HepG2 (cell line): ENCODE data around the gene NGEF.

ENCODE experiments used
- TF ChIP-seq, protein P1 (sequence below), 2 experiments: IDR thresholded peaks; 2 replicates each; pipeline ENCODE4 v1.6.1; 2011 to 2012; ENCODE audit warnings: low read length in 2 of 2, borderline replicate concordance in 1 of 2, low read depth in 1 of 2, mild to moderate bottlenecking in 1 of 2, moderate library complexity in 1 of 2
- TF ChIP-seq, protein P2 (sequence below): sonication (generic); formaldehyde crosslinking; IDR thresholded peaks from 2 replicates; pipeline ENCODE4 v1.4.0; 2020; ENCODE audit warnings: missing genetic modification reagents

DNA sequence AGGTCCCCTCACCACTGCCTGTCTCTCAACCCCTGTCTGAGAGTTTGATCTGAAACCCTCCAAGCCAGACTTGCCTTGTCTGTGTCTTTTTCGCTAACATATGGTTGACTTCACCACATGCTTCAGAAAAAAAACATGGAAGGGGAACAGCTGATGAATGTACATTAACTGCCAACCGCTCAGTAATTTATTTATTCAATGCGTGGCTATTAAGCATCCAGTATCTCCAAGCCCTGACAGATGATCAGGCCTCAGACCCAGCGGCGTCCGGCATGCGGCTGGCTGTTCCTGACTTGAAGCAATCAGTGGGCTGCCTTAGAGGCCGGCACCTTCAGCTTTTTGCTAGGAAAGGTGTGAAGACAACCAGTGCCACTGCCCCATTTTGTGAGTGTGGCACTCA lies 62.3 kb downstream of the NGEF start:
- TF ChIP-seq, protein P1, sequence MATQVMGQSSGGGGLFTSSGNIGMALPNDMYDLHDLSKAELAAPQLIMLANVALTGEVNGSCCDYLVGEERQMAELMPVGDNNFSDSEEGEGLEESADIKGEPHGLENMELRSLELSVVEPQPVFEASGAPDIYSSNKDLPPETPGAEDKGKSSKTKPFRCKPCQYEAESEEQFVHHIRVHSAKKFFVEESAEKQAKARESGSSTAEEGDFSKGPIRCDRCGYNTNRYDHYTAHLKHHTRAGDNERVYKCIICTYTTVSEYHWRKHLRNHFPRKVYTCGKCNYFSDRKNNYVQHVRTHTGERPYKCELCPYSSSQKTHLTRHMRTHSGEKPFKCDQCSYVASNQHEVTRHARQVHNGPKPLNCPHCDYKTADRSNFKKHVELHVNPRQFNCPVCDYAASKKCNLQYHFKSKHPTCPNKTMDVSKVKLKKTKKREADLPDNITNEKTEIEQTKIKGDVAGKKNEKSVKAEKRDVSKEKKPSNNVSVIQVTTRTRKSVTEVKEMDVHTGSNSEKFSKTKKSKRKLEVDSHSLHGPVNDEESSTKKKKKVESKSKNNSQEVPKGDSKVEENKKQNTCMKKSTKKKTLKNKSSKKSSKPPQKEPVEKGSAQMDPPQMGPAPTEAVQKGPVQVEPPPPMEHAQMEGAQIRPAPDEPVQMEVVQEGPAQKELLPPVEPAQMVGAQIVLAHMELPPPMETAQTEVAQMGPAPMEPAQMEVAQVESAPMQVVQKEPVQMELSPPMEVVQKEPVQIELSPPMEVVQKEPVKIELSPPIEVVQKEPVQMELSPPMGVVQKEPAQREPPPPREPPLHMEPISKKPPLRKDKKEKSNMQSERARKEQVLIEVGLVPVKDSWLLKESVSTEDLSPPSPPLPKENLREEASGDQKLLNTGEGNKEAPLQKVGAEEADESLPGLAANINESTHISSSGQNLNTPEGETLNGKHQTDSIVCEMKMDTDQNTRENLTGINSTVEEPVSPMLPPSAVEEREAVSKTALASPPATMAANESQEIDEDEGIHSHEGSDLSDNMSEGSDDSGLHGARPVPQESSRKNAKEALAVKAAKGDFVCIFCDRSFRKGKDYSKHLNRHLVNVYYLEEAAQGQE (IDR thresholded peaks at IDR 0.05; ENCODE audit: borderline replicate concordance in 1 of 2, low read depth in 1 of 2, low read length in 2 of 2): no peak
- TF ChIP-seq, protein P2, sequence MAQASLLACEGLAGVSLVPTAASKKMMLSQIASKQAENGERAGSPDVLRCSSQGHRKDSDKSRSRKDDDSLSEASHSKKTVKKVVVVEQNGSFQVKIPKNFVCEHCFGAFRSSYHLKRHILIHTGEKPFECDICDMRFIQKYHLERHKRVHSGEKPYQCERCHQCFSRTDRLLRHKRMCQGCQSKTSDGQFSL (CRISPR knock-in tag): no peak
